HCT116 (cell line): ENCODE data around the gene TNS2. TPM values are rescaled to one million over a fixed set of nuclear protein-coding genes. Genes with fewer than 3 reads are reported as not detected.

Experiments used
- ATAC-seq: fragments of 200-7000 bp; cut with Tn5 transposase; 2 replicates; pipeline ENCODE4 v1.9.1; 2020; ENCODE audit warnings: mild to moderate bottlenecking, moderate library complexity
- BruUV-seq: library from RNA; stranded (reverse); fragments of 400-500 nt; replicated peaks from 2 replicates; lab custom pipeline; 2021; lab: Mats Ljungman, UMichigan
- CTCF ChIA-PET: fragments of 300-600 bp; sonication (Branson Sonifier 250); formaldehyde crosslinking; loops from one replicate; lab custom pipeline; 2021; ENCODE audit warnings: antibody characterized with exemption; lab: Charles Lee
- POLR2A ChIA-PET: fragments of 300-600, 350-600 bp; sonication (Branson Sonifier 250); formaldehyde crosslinking; loops from one replicate; lab custom pipeline; 2021; ENCODE audit warnings: antibody characterized with exemption; lab: Charles Lee
- RAD21 ChIA-PET, 2 experiments: fragments of 300-600 bp; sonication (Branson Sonifier 250); formaldehyde crosslinking; loops; one replicate each; lab custom pipeline; 2023; ENCODE audit warnings: low total read pairs in 2 of 2; ENCODE audit not compliant: uncharacterized antibody in 2 of 2, unreplicated experiment in 2 of 2, low non-redundant PET in 1 of 2; lab: Charles Lee
- DNase-seq: peaks from one replicate; pipeline ENCODE4 v3.0.0-alpha.2; 2010; ENCODE audit warnings: low read depth, low spot score
- H2AFZ ChIP-seq: fragments of 200-600 bp; shearing (Covaris generic), sonication (generic); 2 replicates; pipeline ENCODE4 v1.6.1; 2017; ENCODE audit warnings: low read depth, mixed run types, mixed read lengths, antibody characterized with exemption, low read length; ENCODE audit not compliant: poor library complexity, severe bottlenecking
- H3K27ac ChIP-seq: 2 replicates; pipeline ENCODE4 v1.5.1; 2012; ENCODE audit warnings: low read depth, low read length
- H3K27me3 ChIP-seq: fragments of 200-600 bp; sonication (generic); 2 replicates; pipeline ENCODE4 v1.6.1; 2016; ENCODE audit warnings: mixed run types, low read length, mixed read lengths; ENCODE audit not compliant: insufficient read depth
- H3K36me3 ChIP-seq, 2 experiments: fragments of 200-500 bp in 1 of 2; fragments of 200-600 bp in 1 of 2; sonication (Bioruptor generic) in 1 of 2; sonication (generic) in 1 of 2; 2 replicates each; pipeline versions ENCODE4 v1.5.1 to v1.6.1; 2014 to 2016; ENCODE audit warnings: low read length in 2 of 2, inconsistent platforms in 1 of 2, mixed read lengths in 1 of 2, mixed run types in 1 of 2; ENCODE audit not compliant: insufficient read depth in 2 of 2, control insufficient read depth in 1 of 2
- H3K4me1 ChIP-seq, 2 experiments: fragments of 200-600 bp in 1 of 2; sonication (generic) in 1 of 2; 2 replicates each; pipeline versions ENCODE4 v1.5.1 to v1.6.1; 2012 to 2017; ENCODE audit warnings: low read length in 2 of 2, inconsistent platforms in 1 of 2, mild to moderate bottlenecking in 1 of 2, mixed read lengths in 1 of 2, mixed run types in 1 of 2, moderate library complexity in 1 of 2; ENCODE audit not compliant: insufficient read depth in 2 of 2, control insufficient read depth in 1 of 2
- H3K4me2 ChIP-seq: fragments of 200-600 bp; sonication (generic); 2 replicates; pipeline ENCODE4 v1.6.1; 2017; ENCODE audit warnings: mixed run types, low read length, mixed read lengths
- H3K4me3 ChIP-seq, 2 experiments: fragments of 200-600 bp in 1 of 2; sonication (generic) in 1 of 2; replicated peaks in 1 of 2; 2 replicates each; pipeline ENCODE4 v1.5.1; 2011 to 2016; ENCODE audit warnings: low read length in 2 of 2, control low read depth in 1 of 2, low read depth in 1 of 2, mild to moderate bottlenecking in 1 of 2, mixed read lengths in 1 of 2, mixed run types in 1 of 2
- H3K79me2 ChIP-seq: fragments of 200-600 bp; sonication (generic); 2 replicates; pipeline ENCODE4 v1.6.1; 2017; ENCODE audit warnings: mild to moderate bottlenecking, mixed run types, low read length, moderate library complexity, mixed read lengths; ENCODE audit not compliant: insufficient read depth
- H3K9ac ChIP-seq: fragments of 200-600 bp; sonication (generic); 2 replicates; pipeline ENCODE4 v1.6.1; 2016; ENCODE audit warnings: low read length, mixed read lengths
- H3K9me2 ChIP-seq: fragments of 200-600 bp; sonication (generic), shearing (Covaris generic); 2 replicates; pipeline ENCODE4 v1.6.1; 2017; ENCODE audit warnings: mixed run types, mild to moderate bottlenecking, moderate library complexity; ENCODE audit not compliant: insufficient read depth
- H3K9me3 ChIP-seq, 2 experiments: fragments of 200-500 bp in 1 of 2; fragments of 200-600 bp in 1 of 2; sonication (Bioruptor generic) in 1 of 2; sonication (generic) in 1 of 2; 2 replicates each; pipeline ENCODE4 v1.6.1; 2014 to 2017; ENCODE audit warnings: low read length in 2 of 2, mixed read lengths in 2 of 2, inconsistent platforms in 1 of 2, low read depth in 1 of 2, mild to moderate bottlenecking in 1 of 2, mixed run types in 1 of 2, moderate library complexity in 1 of 2; ENCODE audit not compliant: control insufficient read depth in 1 of 2, insufficient read depth in 1 of 2
- H4K20me1 ChIP-seq: fragments of 200-600 bp; sonication (generic), shearing (Covaris generic); 2 replicates; pipeline ENCODE4 v1.6.1; 2017; ENCODE audit warnings: mixed run types, mild to moderate bottlenecking, moderate library complexity; ENCODE audit not compliant: insufficient read depth
- CEBPB ChIP-seq: IDR thresholded peaks from 2 replicates; pipeline ENCODE4 v1.6.1; 2012; ENCODE audit warnings: low read depth
- CTCF ChIP-seq, 3 experiments: fragments of 200-600 bp in 1 of 3; sonication (generic) in 1 of 3; IDR thresholded peaks in 2 of 3; conservative IDR thresholded peaks in 1 of 3; 2 replicates each; pipeline ENCODE4 v1.5.1; 2012 to 2017; ENCODE audit warnings: low read depth in 2 of 3, low read length in 2 of 3, antibody characterized with exemption in 1 of 3, borderline replicate concordance in 1 of 3, control low read depth in 1 of 3, mild to moderate bottlenecking in 1 of 3, mixed read lengths in 1 of 3, mixed run types in 1 of 3, moderate library complexity in 1 of 3; ENCODE audit not compliant: insufficient read depth in 1 of 3
- ELF1 ChIP-seq: IDR thresholded peaks from 2 replicates; pipeline ENCODE4 v1.6.1; 2012; ENCODE audit warnings: low read depth, borderline replicate concordance
- EZH2 ChIP-seq: fragments of 200-600 bp; sonication (generic); IDR thresholded peaks from 2 replicates; pipeline ENCODE4 v1.6.1; 2017; ENCODE audit warnings: antibody characterized with exemption, mixed run types
- FOSL1 ChIP-seq: IDR thresholded peaks from 2 replicates; pipeline ENCODE4 v1.6.1; 2012; ENCODE audit warnings: low read depth
- MAX ChIP-seq: IDR thresholded peaks from 2 replicates; pipeline ENCODE4 v1.6.1; 2012
- POLR2AphosphoS5 ChIP-seq: IDR thresholded peaks from 2 replicates; pipeline ENCODE4 v1.6.1; 2011; ENCODE audit warnings: mild to moderate bottlenecking, low read depth, low read length, moderate library complexity
- SIN3A ChIP-seq: IDR thresholded peaks from 2 replicates; pipeline ENCODE4 v1.6.1; 2012; ENCODE audit warnings: low read depth
- YY1 ChIP-seq: IDR thresholded peaks from 2 replicates; pipeline ENCODE4 v1.6.1; 2011; ENCODE audit warnings: low read length, low read depth, moderate library complexity, mild to moderate bottlenecking; ENCODE audit not compliant: insufficient replicate concordance; ENCODE audit errors: extremely low read depth
- ZBTB33 ChIP-seq: IDR thresholded peaks from 2 replicates; pipeline ENCODE4 v1.6.1; 2011; ENCODE audit warnings: mild to moderate bottlenecking, low read length, moderate library complexity; ENCODE audit not compliant: insufficient replicate concordance; ENCODE audit errors: extremely low read depth
- ZFX ChIP-seq: fragments of 450-650 bp; IDR thresholded peaks from 2 replicates; pipeline ENCODE4 v1.6.1; 2017
- ZNF274 ChIP-seq: fragments of 200-500 bp; sonication (Bioruptor generic); IDR thresholded peaks from 2 replicates; pipeline ENCODE4 v1.6.1; 2014; ENCODE audit warnings: mild to moderate bottlenecking, low read depth, low read length, inconsistent platforms
- intact Hi-C: fragments of 100-400 bp; cut with micrococcal nuclease; formaldehyde crosslinking; loops from 2 replicates; pipeline ENCODE4 v1.10.0; 2022
- total RNA-seq: library from RNA; stranded (reverse); gene quantifications from one replicate; pipeline ENCODE4 v1.2.1, GENCODE V29; 2021; ENCODE audit not compliant: unreplicated experiment

Gene TNS2
- total RNA-seq, 1 experiment from 2014 or later, result 25.7 TPM

GRCh38 chr12:53056901-53057300, 7.0 kb downstream of the TNS2 start (continued):
- TF ChIP-seq ZBTB33 (no peak), YY1 (no peak), CEBPB (no peak), ZFX (no peak), POLR2AphosphoS5 (no peak), EZH2 (no peak)

GRCh38 chr12:53057816-53058500, 8.1 kb downstream of the TNS2 start:
- no peak overlapping the region for H3K27ac ChIP-seq
- TF ChIP-seq ELF1 (no peak), MAX (no peak), FOSL1 (no peak), ZNF274 (no peak), EZH2 (no peak), SIN3A (no peak), CEBPB (no peak), CTCF (IDR thresholded peaks at IDR 0.05 in 2 of 3, conservative IDR thresholded peaks at IDR 0.05 in 1 of 3; ENCODE audit: borderline replicate concordance in 1 of 3, insufficient read depth in 1 of 3, low read depth in 2 of 3, low read length in 2 of 3) (no peak), ZBTB33 (no peak)

More at GRCh38 chr12:53057816-53058500, 8.1 kb downstream of the TNS2 start:
- H3K4me1 ChIP-seq, result peaks cover 26 to 45% of the 10 kb centered on the region in 2 experiments
- BruUV-seq, result no TSS peak
- H3K36me3 ChIP-seq, result 0 out of 4 replicates have a peak, but pooled peaks cover 0 to 2% of the 10 kb centered on the region in 2 experiments
- no peak for ATAC-seq
- no peak overlapping the region for H2AFZ ChIP-seq
- no peak overlapping the region for H3K4me3 ChIP-seq
- H3K9ac ChIP-seq, result no peak overlapping the region
- H3K79me2 ChIP-seq, result no peaks in the 10 kb centered on the region; the same call in 1 of the 2 replicates
- POLR2A ChIA-PET, result interaction anchor here (1.2 kb wide), 1 partner anchor 21 kb away, joined by 4 read pairs; the partner anchor contains the start of gene SPRYD3
- RAD21 ChIA-PET, result no interaction called here
- no peak overlapping the region for H3K4me2 ChIP-seq
- peaks cover 3% of the 10 kb centered on the region; the same call in 1 of the 2 replicates for H4K20me1 ChIP-seq
- intact Hi-C loops, result no loop called here
- H3K9me2 ChIP-seq, result no peaks in the 10 kb centered on the region
- no peaks in the 10 kb centered on the region for H3K27me3 ChIP-seq
- DNase-seq, result no peak
- CTCF ChIA-PET, result interaction anchor here (1.2 kb wide), 1 partner anchor 10 kb away, joined by 3 read pairs; no protein-coding TSS in a partner anchor
- no peaks in the 10 kb centered on the region for H3K9me3 ChIP-seq
